Mucosa of descending colon (tissue), 3 donors: Measurements from ENCODE around the gene CDC42EP5. TPM values are rescaled to one million over a fixed set of nuclear protein-coding genes. Genes with fewer than 3 reads are reported as not detected.
A peak's percentile ranks its signal among the peaks of the same experiment; 100 is the strongest.

Experiments
- ATAC-seq: fragments of 200-7000 bp; cut with Tn5 transposase; one replicate; pipeline ENCODE4 v1.9.1; 2020; ENCODE audit warnings: mild to moderate bottlenecking, moderate library complexity
- DNase-seq, 3 donors: peaks; one replicate each; pipeline ENCODE4 v3.0.0-alpha.2; 2020
- H3K36me3 ChIP-seq: fragments of 200-600 bp; one replicate; pipeline ENCODE4 v1.8.0; 2021; ENCODE audit warnings: low read depth, mild to moderate bottlenecking
- H3K4me1 ChIP-seq: fragments of 200-600 bp; one replicate; pipeline ENCODE4 v1.8.0; 2021; ENCODE audit warnings: low read depth, mild to moderate bottlenecking
- H3K4me3 ChIP-seq: fragments of 200-600 bp; one replicate; pipeline ENCODE4 v1.8.0; 2021; ENCODE audit warnings: mild to moderate bottlenecking
- H3K9me3 ChIP-seq: fragments of 200-600 bp; one replicate; pipeline ENCODE4 v1.8.0; 2021; ENCODE audit warnings: mild to moderate bottlenecking
- CTCF ChIP-seq: fragments of 200-600 bp; IDR thresholded peaks from one replicate; pipeline ENCODE4 v1.8.0; 2022; ENCODE audit warnings: antibody characterized with exemption, mild to moderate bottlenecking
- intact Hi-C, 2 donors: fragments of 100-400 bp; cut with DNase I in 1 of 2; cut with micrococcal nuclease in 1 of 2; formaldehyde crosslinking; loops; one replicate each; pipeline versions ENCODE4 v1.11.0 to v1.11.1; 2022; cut with DNase I, micrococcal nuclease
- total RNA-seq, 3 donors: library from RNA; stranded (reverse); fragmentation: NEBNext Ultra II Directional in 2 of 3; extraction: Animal tissue kit (Norgen Biotek cat#: 25700) in 2 of 3; gene quantifications; one replicate each; pipeline versions ENCODE4 v1.2.1 to v1.2.4, GENCODE V29; 2021 to 2023
- donor health status: DM: no; HTN: no; CAD: no; lungs with moderate emphysema.
- donor health status: DM: no; HTN: no; CAD: no.
- donor health status: DM: no; HTN: yes; CAD: no.

Gene CDC42EP5
- total RNA-seq, 3 donors from 2014 or later: 130 to 446 (median 319) TPM

DNA sequence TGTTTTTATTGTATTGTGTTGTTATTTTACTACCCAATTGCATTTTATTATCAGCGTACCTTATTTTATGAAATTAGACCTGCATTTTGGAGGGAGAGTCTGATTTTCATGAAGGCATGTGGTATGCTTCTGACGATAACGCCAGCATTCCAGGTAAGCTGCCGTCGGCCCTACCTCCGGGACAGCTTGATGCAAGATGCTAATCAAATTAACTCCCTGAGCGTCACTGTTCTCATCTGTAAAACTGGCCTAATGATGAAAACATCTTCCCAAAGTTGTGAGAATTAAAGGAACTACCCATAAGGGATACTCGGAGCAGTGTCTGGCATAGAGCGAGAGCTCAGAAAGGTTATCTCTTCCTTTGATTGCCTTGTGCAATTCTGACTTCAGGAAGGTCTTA is 16.7 kb upstream of the CDC42EP5 start:
- ATAC-seq (no peak), DNase-seq (no peak)
- H3K36me3 ChIP-seq: no peaks in the 10 kb centered on the region
- no peaks in the 10 kb centered on the region for H3K9me3 ChIP-seq
- intact Hi-C loops: no loop called here
- no peaks in the 10 kb centered on the region for H3K4me1 ChIP-seq
- no peak for TF ChIP-seq CTCF
- H3K4me3 ChIP-seq: no peak overlapping the region

GRCh38 chr19:54489341-54489740 is 16.2 kb upstream of the CDC42EP5 start:
- Histone ChIP-seq H3K4me1 (no peaks in the 10 kb centered on the region), H3K4me3 (no peak overlapping the region), H3K36me3 (no peaks in the 10 kb centered on the region), H3K9me3 (no peaks in the 10 kb centered on the region)
- no peak for TF ChIP-seq CTCF
- DNase-seq (no peak), ATAC-seq (no peak)
- intact Hi-C loops: no loop called here

GRCh38 chr19:54485851-54486250 is 12.8 kb upstream of the CDC42EP5 start:
- Histone ChIP-seq H3K9me3 (no peaks in the 10 kb centered on the region), H3K36me3 (no peaks in the 10 kb centered on the region), H3K4me1 (peaks cover 5% of the 10 kb centered on the region), H3K4me3 (no peak overlapping the region)
- intact Hi-C loops: no loop called here
- no peak for TF ChIP-seq CTCF
- ATAC-seq: no peak
- DNase-seq: no peak

DNA sequence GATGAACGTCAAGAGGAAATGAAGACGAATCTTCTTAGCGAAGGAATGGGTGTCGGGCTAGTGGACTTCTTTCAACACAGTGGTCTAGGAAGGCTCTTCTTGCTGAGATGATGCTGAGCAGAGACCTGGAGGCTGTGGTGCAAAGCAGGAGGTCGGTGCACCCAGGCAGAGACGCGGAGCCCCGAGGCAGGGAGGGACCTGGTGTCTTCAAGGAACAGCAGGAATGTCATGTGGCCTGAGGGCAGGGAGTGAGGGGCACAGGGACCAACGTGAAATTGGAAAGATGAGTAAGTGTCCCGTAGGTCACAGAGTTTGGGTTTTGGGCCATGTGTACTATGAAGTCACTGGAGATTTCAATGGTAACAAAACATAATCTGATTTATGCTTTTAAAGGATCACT is 11.4 kb upstream of the CDC42EP5 start:
- no peak for ATAC-seq
- intact Hi-C loops: no loop called here
- no peak for TF ChIP-seq CTCF
- no peaks in the 10 kb centered on the region for H3K9me3 ChIP-seq
- DNase-seq: no peak
- H3K4me3 ChIP-seq: no peak overlapping the region
- H3K4me1 ChIP-seq: peaks cover 5% of the 10 kb centered on the region
- H3K36me3 ChIP-seq: no peaks in the 10 kb centered on the region

GRCh38 chr19:54482889-54483288 is 9.8 kb upstream of the CDC42EP5 start:
- H3K4me3 ChIP-seq: no peak overlapping the region
- ATAC-seq (no peak), DNase-seq (no peak)
- TF ChIP-seq CTCF: no peak
- no peaks in the 10 kb centered on the region for H3K36me3 ChIP-seq
- no peaks in the 10 kb centered on the region for H3K9me3 ChIP-seq
- peaks cover 5% of the 10 kb centered on the region for H3K4me1 ChIP-seq
- intact Hi-C loops: no loop called here

DNA sequence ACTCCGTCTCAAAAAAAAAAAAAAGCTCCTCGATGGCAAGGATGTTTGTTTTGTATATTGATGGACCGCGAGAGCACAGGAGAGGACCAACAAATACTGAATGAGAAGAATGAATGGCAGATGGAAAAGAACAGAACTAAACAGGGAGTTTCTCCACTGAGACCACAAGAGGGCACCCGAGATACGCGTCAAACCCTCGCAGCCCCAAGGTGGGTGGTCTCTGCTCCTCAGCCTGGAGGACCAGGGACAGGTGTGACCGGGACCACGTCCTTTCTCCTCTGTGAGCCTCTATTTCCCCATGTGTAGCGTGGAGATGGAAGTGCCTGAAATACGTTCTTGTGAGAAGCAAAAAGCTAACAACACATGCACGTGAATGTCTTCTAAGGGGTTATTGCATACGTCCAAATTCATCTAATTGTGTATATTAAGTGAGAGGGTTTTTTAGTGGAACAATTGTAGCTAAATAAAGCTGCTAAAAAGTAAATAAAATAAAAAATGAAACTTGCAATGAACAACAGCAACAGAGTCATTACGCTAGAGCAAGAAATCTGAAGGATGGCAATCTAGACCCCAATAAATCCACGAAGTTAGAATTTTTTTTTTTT is 8.3 kb upstream of the CDC42EP5 start:
- intact Hi-C loops: no loop called here

More for the DNA sequence above, 8.3 kb upstream of the CDC42EP5 start:
- no peak overlapping the region for H3K4me3 ChIP-seq
- H3K9me3 ChIP-seq: no peaks in the 10 kb centered on the region
- no peak for DNase-seq
- TF ChIP-seq CTCF: peak; percentile 47
- ATAC-seq: peak; percentile 63
- peaks cover 8% of the 10 kb centered on the region for H3K4me1 ChIP-seq
- no peaks in the 10 kb centered on the region for H3K36me3 ChIP-seq
